A549 (cell line): ENCODE measurements around the gene DNM3.

Experiments
- CBX8 ChIP-seq: fragments of 200-600 bp; sonication (generic); IDR thresholded peaks from 2 replicates; pipeline ENCODE4 v1.6.1; 2016
- TF ChIP-seq, protein P1 (sequence below): IDR thresholded peaks from 2 replicates; pipeline ENCODE4 v1.6.1; 2012

- no peak for TF ChIP-seq CBX8
- TF ChIP-seq, protein P1, sequence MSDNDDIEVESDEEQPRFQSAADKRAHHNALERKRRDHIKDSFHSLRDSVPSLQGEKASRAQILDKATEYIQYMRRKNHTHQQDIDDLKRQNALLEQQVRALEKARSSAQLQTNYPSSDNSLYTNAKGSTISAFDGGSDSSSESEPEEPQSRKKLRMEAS, result no peak
These were observed 500.4 kb downstream of the DNM3 start for GRCh38 chr1:172341697-172342096.
